Right atrium auricular region (tissue), 2 donors: ENCODE measurements around the gene TBC1D22B. TPM values are rescaled to one million over a fixed set of nuclear protein-coding genes. Genes with fewer than 3 reads are reported as not detected.
A peak's percentile ranks its signal among the peaks of the same experiment; 100 is the strongest.

ENCODE experiments used
- DNase-seq: peaks from one replicate; pipeline ENCODE4 v3.0.0-alpha.2; 2019; ENCODE audit warnings: low spot score
- H3K27ac ChIP-seq, 2 donors: fragments of 200-600 bp; sonication (generic); 1 replicate in 1 of 2; 2 replicates in 1 of 2; pipeline ENCODE4 v1.5.1; 2016 to 2019
- H3K27me3 ChIP-seq, 2 donors: fragments of 200-600 bp; sonication (generic); one replicate each; pipeline versions ENCODE4 v1.5.1 to v1.6.0; 2017 to 2019
- H3K36me3 ChIP-seq: fragments of 200-600 bp; sonication (generic); one replicate; pipeline ENCODE4 v1.5.1; 2016
- H3K4me1 ChIP-seq, 2 donors: fragments of 200-600 bp; sonication (generic); one replicate each; pipeline versions ENCODE4 v1.5.1 to v1.6.0; 2017 to 2019
- H3K4me3 ChIP-seq, 2 donors: fragments of 200-600 bp; sonication (generic); 1 replicate in 1 of 2; 2 replicates in 1 of 2; pipeline ENCODE4 v1.5.1; 2017 to 2019; ENCODE audit warnings: mild to moderate bottlenecking in 1 of 2, moderate library complexity in 1 of 2
- H3K9me3 ChIP-seq, 2 donors: fragments of 200-600 bp; sonication (generic); one replicate each; pipeline ENCODE4 v1.5.1; 2019
- CTCF ChIP-seq, 2 donors: fragments of 200-600 bp; sonication (generic); IDR thresholded peaks; one replicate each; pipeline ENCODE4 v1.5.1; 2019; ENCODE audit warnings: antibody characterized with exemption in 2 of 2
- total RNA-seq, 2 donors: library from RNA; depleted of rRNA; stranded (reverse); fragments of >200 nt; gene quantifications; one replicate each; pipeline ENCODE4 v1.1.0, GENCODE V29; 2016

Gene TBC1D22B
- total RNA-seq, 2 donors from 2014 or later, result 7.5 to 9.8 TPM

GRCh38 chr6:37251211-37251780 is 6.3 kb upstream of the TBC1D22B start:
- no peaks in the 10 kb centered on the region for H3K9me3 ChIP-seq
- H3K4me3 ChIP-seq, result no peak overlapping the region
- H3K36me3 ChIP-seq, result no peaks in the 10 kb centered on the region
- no peak for TF ChIP-seq CTCF (IDR thresholded peaks at IDR 0.05)
- DNase-seq, result no peak
- H3K27me3 ChIP-seq, result no peaks in the 10 kb centered on the region
- H3K27ac ChIP-seq, result no peak overlapping the region
- H3K4me1 ChIP-seq, result no peaks in the 10 kb centered on the region

GRCh38 chr6:37253486-37254007 is 4.0 kb upstream of the TBC1D22B start:
- no peaks in the 10 kb centered on the region for H3K36me3 ChIP-seq
- H3K9me3 ChIP-seq, result no peaks in the 10 kb centered on the region
- H3K4me3 ChIP-seq, result no peak overlapping the region
- TF ChIP-seq CTCF (IDR thresholded peaks at IDR 0.05), result no peak
- H3K27me3 ChIP-seq, result no peaks in the 10 kb centered on the region
- no peak for DNase-seq
- H3K27ac ChIP-seq, result no peak overlapping the region
- peaks cover 0 to 10% of the 10 kb centered on the region in 2 donors for H3K4me1 ChIP-seq

GRCh38 chr6:37254881-37255280 is 2.7 kb upstream of the TBC1D22B start:
- Histone ChIP-seq H3K27ac (no peak overlapping the region), H3K4me1 (peaks cover 0 to 23% of the 10 kb centered on the region in 2 donors), H3K9me3 (no peaks in the 10 kb centered on the region), H3K36me3 (no peaks in the 10 kb centered on the region), H3K27me3 (no peaks in the 10 kb centered on the region), H3K4me3 (no peak overlapping the region)
- DNase-seq, result no peak
- no peak for TF ChIP-seq CTCF (IDR thresholded peaks at IDR 0.05)

GRCh38 chr6:37256692-37257319 is 766 bp upstream of the TBC1D22B start:
- no peaks in the 10 kb centered on the region for H3K9me3 ChIP-seq
- H3K27ac ChIP-seq, result peak overlapping the region; percentile 89 to 96
- H3K27me3 ChIP-seq, result no peaks in the 10 kb centered on the region
- TF ChIP-seq CTCF (IDR thresholded peaks at IDR 0.05), result no peak
- peaks cover 0 to 28% of the 10 kb centered on the region in 2 donors for H3K4me1 ChIP-seq
- H3K4me3 ChIP-seq, result peak overlapping the region; percentile 82 to 96
- H3K36me3 ChIP-seq, result no peaks in the 10 kb centered on the region
- no peak for DNase-seq

GRCh38 chr6:37257320-37257633 is 295 bp upstream of the TBC1D22B start:
- no peaks in the 10 kb centered on the region for H3K27me3 ChIP-seq
- H3K4me1 ChIP-seq, result peaks cover 0 to 28% of the 10 kb centered on the region in 2 donors
- H3K27ac ChIP-seq, result peak overlapping the region; percentile 89 to 96
- no peaks in the 10 kb centered on the region for H3K9me3 ChIP-seq
- H3K4me3 ChIP-seq, result peak overlapping the region; percentile 82 to 96
- DNase-seq, result no peak
- H3K36me3 ChIP-seq, result no peaks in the 10 kb centered on the region
- TF ChIP-seq CTCF (IDR thresholded peaks at IDR 0.05), result no peak
